HepG2 (cell line): ENCODE data around the gene PLXNA4. TPM values are rescaled to one million over a fixed set of nuclear protein-coding genes. Genes with fewer than 3 reads are reported as not detected.

ENCODE experiments used
- ATAC-seq: fragments of 200-7000 bp; cut with Tn5 transposase; 3 replicates; pipeline ENCODE4 v1.9.1; 2020; ENCODE audit warnings: mild to moderate bottlenecking, moderate library complexity
- BruUV-seq: library from RNA; stranded (reverse); fragments of 400-500 nt; replicated peaks from 2 replicates; lab custom pipeline; 2021; lab: Mats Ljungman, UMichigan
- CTCF ChIA-PET: fragments of 300-600 bp; formaldehyde crosslinking; extraction: SDS; loops from one replicate; lab custom pipeline; 2021; ENCODE audit warnings: low total read pairs, inconsistent platforms, low intra/inter-chr PET ratio; lab: Yijun Ruan, JAX
- POLR2A ChIA-PET: fragments of 350-600 bp; sonication (Branson Sonifier 250); formaldehyde crosslinking; loops from one replicate; lab custom pipeline; 2020; ENCODE audit warnings: antibody characterized with exemption, inconsistent platforms; lab: Yijun Ruan, JAX
- DNase-seq: peaks from one replicate; pipeline ENCODE4 v3.0.0-alpha.2; 2015; ENCODE audit warnings: low spot score
- FAIRE-seq: peaks from 3 replicates; lab custom pipeline; 2011; peaks lifted over from hg19 to GRCh38; lab: Jason Lieb, UNC
- H2AFZ ChIP-seq: one replicate; pipeline ENCODE4 v1.6.1; 2011; ENCODE audit warnings: low read length, inconsistent platforms
- H3K27ac ChIP-seq: fragments of 300-600 bp; 3 replicates; pipeline ENCODE4 v1.8.0; 2011; ENCODE audit warnings: mixed run types, mild to moderate bottlenecking, mixed read lengths, low read length, inconsistent platforms; ENCODE audit not compliant: insufficient read depth; ENCODE audit errors: extremely low read length
- H3K27me3 ChIP-seq, 2 experiments: fragments of 200-600 bp in 1 of 2; 2 replicates in 1 of 2; 3 replicates in 1 of 2; pipeline versions ENCODE4 v1.6.0 to v1.8.0; 2011; ENCODE audit warnings: low read length in 2 of 2, mild to moderate bottlenecking in 2 of 2, moderate library complexity in 2 of 2, inconsistent platforms in 1 of 2; ENCODE audit not compliant: insufficient read depth in 2 of 2, control insufficient read depth in 1 of 2
- H3K36me3 ChIP-seq, 2 experiments: fragments of 200-600 bp in 1 of 2; replicated peaks in 1 of 2; 2 replicates in 1 of 2; 3 replicates in 1 of 2; pipeline versions ENCODE4 v1.5.1 to v1.8.0; 2011; ENCODE audit warnings: low read length in 2 of 2, inconsistent platforms in 1 of 2; ENCODE audit not compliant: insufficient read depth in 2 of 2, control insufficient read depth in 1 of 2
- H3K4me1 ChIP-seq: 2 replicates; pipeline ENCODE4 v1.5.1; 2012; ENCODE audit warnings: low read length, inconsistent platforms; ENCODE audit not compliant: insufficient read depth
- H3K4me2 ChIP-seq: 2 replicates; pipeline ENCODE4 v1.6.0; 2011; ENCODE audit warnings: low read depth, low read length, inconsistent platforms
- H3K4me3 ChIP-seq, 3 experiments: fragments of 200-600 bp in 1 of 3; sonication (generic), shearing (Covaris generic) in 1 of 3; replicated peaks in 1 of 3; 2 replicates each; pipeline ENCODE4 v1.5.1; 2011 to 2016; ENCODE audit warnings: low read length in 3 of 3, inconsistent platforms in 2 of 3, low read depth in 2 of 3, mild to moderate bottlenecking in 2 of 3, control low read depth in 1 of 3, mixed read lengths in 1 of 3; ENCODE audit not compliant: insufficient read depth in 1 of 3
- H3K79me2 ChIP-seq: one replicate; pipeline ENCODE4 v1.6.1; 2011; ENCODE audit warnings: low read length, inconsistent platforms; ENCODE audit not compliant: insufficient read depth
- H3K9ac ChIP-seq: 2 replicates; pipeline ENCODE4 v1.6.0; 2011; ENCODE audit warnings: mild to moderate bottlenecking, low read depth, low read length, inconsistent platforms; ENCODE audit not compliant: insufficient read depth
- H3K9me3 ChIP-seq: 2 replicates; pipeline ENCODE4 v1.5.1; 2012; ENCODE audit warnings: mild to moderate bottlenecking, low read length
- H4K20me1 ChIP-seq: 2 replicates; pipeline ENCODE4 v1.6.0; 2011; ENCODE audit warnings: inconsistent platforms, mild to moderate bottlenecking, low read length, moderate library complexity; ENCODE audit not compliant: insufficient read depth
- FOSL2 ChIP-seq: sonication (generic); formaldehyde crosslinking; IDR thresholded peaks from 2 replicates; pipeline ENCODE4 v1.4.0; 2020; ENCODE audit warnings: missing genetic modification reagents
- GZF1 ChIP-seq: sonication (generic); formaldehyde crosslinking; IDR thresholded peaks from 2 replicates; pipeline ENCODE4 v1.5.1; 2020; ENCODE audit warnings: mild to moderate bottlenecking, missing genetic modification reagents
- SMARCE1 ChIP-seq: fragments of 450-650 bp; IDR thresholded peaks from 2 replicates; pipeline ENCODE4 v1.6.1; 2017; ENCODE audit warnings: borderline replicate concordance
- ZNF460 ChIP-seq: sonication (generic); formaldehyde crosslinking; IDR thresholded peaks from 2 replicates; pipeline ENCODE4 v1.5.1; 2020; ENCODE audit warnings: missing genetic modification reagents, mild to moderate bottlenecking, borderline replicate concordance
- ZNF772 ChIP-seq: sonication (generic); formaldehyde crosslinking; IDR thresholded peaks from 2 replicates; pipeline ENCODE4 v1.5.0; 2020; ENCODE audit warnings: mild to moderate bottlenecking, missing genetic modification reagents
- ZNF839 ChIP-seq: sonication (generic); formaldehyde crosslinking; IDR thresholded peaks from 2 replicates; pipeline ENCODE4 v1.4.0; 2020; ENCODE audit warnings: missing genetic modification reagents, mild to moderate bottlenecking, borderline replicate concordance
- ZSCAN29 ChIP-seq: sonication (generic); formaldehyde crosslinking; conservative IDR thresholded peaks from 2 replicates; pipeline ENCODE4 v1.4.0; 2020; ENCODE audit warnings: mild to moderate bottlenecking, missing genetic modification reagents
- WGBS: methylation state at CpG from one replicate; pipeline ENCODE4 v1.1.6; 2017; ENCODE audit warnings: low lambda C conversion rate; 5-methylcytosine and 5-hydroxymethylcytosine counted together
- in situ Hi-C: cut with HindIII; loops from 2 replicates; pipeline ENCODE4 v1.10.0; 2017; ENCODE audit warnings: low pct_unique_long_range_greater_than_20kb; ENCODE audit not compliant: extremely low pct_ligation_motif_present
- intact Hi-C: fragments of 100-400 bp; cut with micrococcal nuclease; formaldehyde crosslinking; loops from one replicate; pipeline ENCODE4 v1.10.0; 2022; ENCODE audit not compliant: unreplicated experiment
- polyA plus RNA-seq, 8 experiments: library from polyadenylated mRNA; depleted of rRNA in 3 of 8; stranded (reverse) in 7 of 8; unstranded in 1 of 8; fragments of >200 nt; fragmentation: Illumina TruSeq in 4 of 8; extraction: Trizol in 4 of 8; gene quantifications; 2 replicates each; pipeline versions ENCODE4 v1.2.1 to v1.2.3, GENCODE V29; 2011 to 2016; ENCODE audit warnings: low read depth in 4 of 8, missing spikeins in 1 of 8, mixed read lengths in 1 of 8; ENCODE audit not compliant: insufficient read depth in 1 of 8
- total RNA-seq, 5 experiments: library from RNA; depleted of rRNA; stranded (reverse); fragments of >200 nt; fragmentation: Illumina TruSeq; extraction: Trizol; gene quantifications; 2 replicates each; pipeline ENCODE4 v1.2.3, GENCODE V29; 2016; ENCODE audit warnings: low read depth in 1 of 5
- TF ChIP-seq, protein P1 (sequence below): sonication (generic); formaldehyde crosslinking; IDR thresholded peaks from 2 replicates; pipeline ENCODE4 v1.5.0; 2020; ENCODE audit warnings: missing genetic modification reagents
- TF ChIP-seq, protein P2 (sequence below): sonication (generic); formaldehyde crosslinking; IDR thresholded peaks from 2 replicates; pipeline ENCODE4 v1.5.0; 2020; ENCODE audit warnings: missing genetic modification reagents
- TF ChIP-seq, protein P3 (sequence below): sonication (generic); formaldehyde crosslinking; IDR thresholded peaks from 2 replicates; pipeline ENCODE4 v1.8.0; 2022; ENCODE audit warnings: mild to moderate bottlenecking, missing genetic modification reagents, moderate library complexity

PLXNA4 gene
- total and polyA plus RNA-seq, 2 of the 13 experiments (the other 11 are each of a cell fraction or from before 2014, with no cell fraction given): 0.01 to 0.04 TPM

DNA sequence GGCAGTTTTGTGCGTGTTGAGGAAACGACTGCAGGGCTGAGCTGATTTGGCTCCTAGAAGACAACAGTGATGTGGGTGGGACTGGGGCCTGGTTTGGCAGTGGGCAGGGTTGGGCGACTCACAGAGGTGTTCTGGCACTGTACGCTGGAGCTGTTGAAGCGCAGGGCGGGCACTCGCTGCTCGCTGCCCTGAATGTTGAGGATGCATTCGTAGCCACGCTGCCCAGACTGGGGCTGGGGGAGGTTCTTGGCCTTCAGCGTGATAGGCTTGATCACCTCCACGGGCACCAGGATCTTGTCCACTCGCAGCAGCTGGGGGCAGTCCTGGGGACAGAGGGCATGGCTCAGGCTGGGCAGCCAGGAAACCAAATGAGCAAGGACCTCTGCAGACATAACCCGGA lies 365.4 kb downstream of the PLXNA4 start:
- TF ChIP-seq GZF1 (CRISPR knock-in tag): no peak
- TF ChIP-seq, protein P1, sequence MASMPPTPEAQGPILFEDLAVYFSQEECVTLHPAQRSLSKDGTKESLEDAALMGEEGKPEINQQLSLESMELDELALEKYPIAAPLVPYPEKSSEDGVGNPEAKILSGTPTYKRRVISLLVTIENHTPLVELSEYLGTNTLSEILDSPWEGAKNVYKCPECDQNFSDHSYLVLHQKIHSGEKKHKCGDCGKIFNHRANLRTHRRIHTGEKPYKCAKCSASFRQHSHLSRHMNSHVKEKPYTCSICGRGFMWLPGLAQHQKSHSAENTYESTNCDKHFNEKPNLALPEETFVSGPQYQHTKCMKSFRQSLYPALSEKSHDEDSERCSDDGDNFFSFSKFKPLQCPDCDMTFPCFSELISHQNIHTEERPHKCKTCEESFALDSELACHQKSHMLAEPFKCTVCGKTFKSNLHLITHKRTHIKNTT (CRISPR knock-in tag): no peak
- no peak for TF ChIP-seq SMARCE1
- no peak for TF ChIP-seq ZSCAN29
- no peak for TF ChIP-seq ZNF772
- TF ChIP-seq ZNF839 (CRISPR knock-in tag): no peak
- TF ChIP-seq, protein P2, sequence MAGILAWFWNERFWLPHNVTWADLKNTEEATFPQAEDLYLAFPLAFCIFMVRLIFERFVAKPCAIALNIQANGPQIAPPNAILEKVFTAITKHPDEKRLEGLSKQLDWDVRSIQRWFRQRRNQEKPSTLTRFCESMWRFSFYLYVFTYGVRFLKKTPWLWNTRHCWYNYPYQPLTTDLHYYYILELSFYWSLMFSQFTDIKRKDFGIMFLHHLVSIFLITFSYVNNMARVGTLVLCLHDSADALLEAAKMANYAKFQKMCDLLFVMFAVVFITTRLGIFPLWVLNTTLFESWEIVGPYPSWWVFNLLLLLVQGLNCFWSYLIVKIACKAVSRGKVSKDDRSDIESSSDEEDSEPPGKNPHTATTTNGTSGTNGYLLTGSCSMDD (CRISPR knock-in tag): no peak
- TF ChIP-seq, protein P3, sequence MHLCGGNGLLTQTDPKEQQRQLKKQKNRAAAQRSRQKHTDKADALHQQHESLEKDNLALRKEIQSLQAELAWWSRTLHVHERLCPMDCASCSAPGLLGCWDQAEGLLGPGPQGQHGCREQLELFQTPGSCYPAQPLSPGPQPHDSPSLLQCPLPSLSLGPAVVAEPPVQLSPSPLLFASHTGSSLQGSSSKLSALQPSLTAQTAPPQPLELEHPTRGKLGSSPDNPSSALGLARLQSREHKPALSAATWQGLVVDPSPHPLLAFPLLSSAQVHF: no peak
- no peak for TF ChIP-seq FOSL2 (CRISPR knock-in tag)
- no peak for TF ChIP-seq ZNF460 (CRISPR knock-in tag)
- H3K9ac ChIP-seq: no peak overlapping the region
- H3K36me3 ChIP-seq: no peaks in the 10 kb centered on the region
- DNase-seq (no peak), ATAC-seq (no peak), FAIRE-seq (no peak)
- intact Hi-C loops: no loop called here
- in situ Hi-C loops: no loop called here
- ChIA-PET CTCF (no interaction called here), POLR2A (no interaction called here)
- H3K4me3 ChIP-seq: no peak overlapping the region
- H3K9me3 ChIP-seq: no peaks in the 10 kb centered on the region
- no TSS peak for BruUV-seq
- H3K4me1 ChIP-seq: no peaks in the 10 kb centered on the region
- WGBS: 20% methylated on average over 1 of the region's 14 CpGs
- H3K27ac ChIP-seq: no peak overlapping the region
- H3K27me3 ChIP-seq: peaks cover 4 to 5% of the 10 kb centered on the region in 2 experiments; a peak in 3 of 5 replicates
- H4K20me1 ChIP-seq: no peaks in the 10 kb centered on the region
- H2AFZ ChIP-seq: no peak overlapping the region
- H3K4me2 ChIP-seq: no peak overlapping the region
- H3K79me2 ChIP-seq: no peaks in the 10 kb centered on the region
